Upper lobe of right lung (tissue), 1 donor: ENCODE measurements around the gene CACNA1A. TPM values are rescaled to one million over a fixed set of nuclear protein-coding genes. Genes with fewer than 3 reads are reported as not detected.

ENCODE experiments used
- ATAC-seq: fragments of 200-7000 bp; cut with Tn5 transposase; one replicate; pipeline ENCODE4 v1.9.1; 2020; ENCODE audit warnings: mild to moderate bottlenecking, moderate library complexity
- DNase-seq: peaks from one replicate; pipeline ENCODE4 v3.0.0-alpha.2; 2020
- H3K27ac ChIP-seq: fragments of 200-600 bp; one replicate; pipeline ENCODE4 v1.8.0; 2022
- H3K27me3 ChIP-seq: fragments of 200-600 bp; one replicate; pipeline ENCODE4 v1.8.0; 2022; ENCODE audit warnings: mild to moderate bottlenecking
- H3K36me3 ChIP-seq: fragments of 200-600 bp; one replicate; pipeline ENCODE4 v1.8.0; 2022
- H3K4me1 ChIP-seq: fragments of 200-600 bp; one replicate; pipeline ENCODE4 v1.8.0; 2022
- H3K4me3 ChIP-seq: fragments of 200-600 bp; one replicate; pipeline ENCODE4 v1.8.0; 2022; ENCODE audit warnings: mild to moderate bottlenecking
- H3K9me3 ChIP-seq: fragments of 200-600 bp; one replicate; pipeline ENCODE4 v1.8.0; 2022
- intact Hi-C: fragments of 100-400 bp; cut with DNase I; formaldehyde crosslinking; loops from one replicate; pipeline ENCODE4 v1.11.0; 2022
- total RNA-seq: library from RNA; stranded (reverse); fragmentation: NEBNext Ultra II Directional; extraction: Animal tissue kit (Norgen Biotek cat#: 25700); gene quantifications from one replicate; pipeline ENCODE4 v1.2.1, GENCODE V29; 2021
- TF ChIP-seq, protein P1 (sequence below): fragments of 200-600 bp; IDR thresholded peaks from one replicate; pipeline ENCODE4 v1.8.0; 2022; ENCODE audit warnings: antibody characterized with exemption
- donor health status: DM: no; HTN: yes; CAD: no; lungs with severe emphysema.

Gene CACNA1A
- total RNA-seq, 1 donor from 2014 or later = 0.26 TPM

- peak; percentile 21 for ATAC-seq
- peak overlapping the region; percentile 52 for H3K4me3 ChIP-seq
- no peaks in the 10 kb centered on the region for H3K36me3 ChIP-seq
- H3K27ac ChIP-seq = peak overlapping the region; percentile 96
- intact Hi-C loops = no loop called here
- peak; percentile 86 for DNase-seq
- no peaks in the 10 kb centered on the region for H3K9me3 ChIP-seq
- TF ChIP-seq, protein P1, sequence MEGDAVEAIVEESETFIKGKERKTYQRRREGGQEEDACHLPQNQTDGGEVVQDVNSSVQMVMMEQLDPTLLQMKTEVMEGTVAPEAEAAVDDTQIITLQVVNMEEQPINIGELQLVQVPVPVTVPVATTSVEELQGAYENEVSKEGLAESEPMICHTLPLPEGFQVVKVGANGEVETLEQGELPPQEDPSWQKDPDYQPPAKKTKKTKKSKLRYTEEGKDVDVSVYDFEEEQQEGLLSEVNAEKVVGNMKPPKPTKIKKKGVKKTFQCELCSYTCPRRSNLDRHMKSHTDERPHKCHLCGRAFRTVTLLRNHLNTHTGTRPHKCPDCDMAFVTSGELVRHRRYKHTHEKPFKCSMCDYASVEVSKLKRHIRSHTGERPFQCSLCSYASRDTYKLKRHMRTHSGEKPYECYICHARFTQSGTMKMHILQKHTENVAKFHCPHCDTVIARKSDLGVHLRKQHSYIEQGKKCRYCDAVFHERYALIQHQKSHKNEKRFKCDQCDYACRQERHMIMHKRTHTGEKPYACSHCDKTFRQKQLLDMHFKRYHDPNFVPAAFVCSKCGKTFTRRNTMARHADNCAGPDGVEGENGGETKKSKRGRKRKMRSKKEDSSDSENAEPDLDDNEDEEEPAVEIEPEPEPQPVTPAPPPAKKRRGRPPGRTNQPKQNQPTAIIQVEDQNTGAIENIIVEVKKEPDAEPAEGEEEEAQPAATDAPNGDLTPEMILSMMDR = no peak
- peaks cover 68% of the 10 kb centered on the region for H3K4me1 ChIP-seq
- no peaks in the 10 kb centered on the region for H3K27me3 ChIP-seq
Observed at GRCh38 chr19:13163609-13164342, 342.5 kb downstream of the CACNA1A start.

GRCh38 chr19:13162724-13163608 lies 343.3 kb downstream of the CACNA1A start:
- TF ChIP-seq, protein P1 = no peak
- Histone ChIP-seq H3K4me3 (peak overlapping the region; percentile 52), H3K27ac (peak overlapping the region; percentile 96), H3K27me3 (no peaks in the 10 kb centered on the region), H3K4me1 (peaks cover 61% of the 10 kb centered on the region), H3K36me3 (no peaks in the 10 kb centered on the region), H3K9me3 (no peaks in the 10 kb centered on the region)
- intact Hi-C loops = no loop called here
- ATAC-seq (peak; percentile 88), DNase-seq (peak; percentile 98)

GRCh38 chr19:13160557-13160956 lies 345.7 kb downstream of the CACNA1A start:
- H3K4me1 ChIP-seq = peaks cover 56% of the 10 kb centered on the region
- TF ChIP-seq, protein P1 = no peak
- intact Hi-C loops = no loop called here
- H3K9me3 ChIP-seq = no peaks in the 10 kb centered on the region
- H3K4me3 ChIP-seq = no peak overlapping the region
- no peaks in the 10 kb centered on the region for H3K27me3 ChIP-seq
- H3K36me3 ChIP-seq = no peaks in the 10 kb centered on the region
- H3K27ac ChIP-seq = no peak overlapping the region
- no peak for DNase-seq
- ATAC-seq = no peak

- H3K4me1 ChIP-seq = peaks cover 55% of the 10 kb centered on the region
- no peaks in the 10 kb centered on the region for H3K9me3 ChIP-seq
- no peak overlapping the region for H3K4me3 ChIP-seq
- intact Hi-C loops = no loop called here
- ATAC-seq (no peak), DNase-seq (no peak)
- no peaks in the 10 kb centered on the region for H3K36me3 ChIP-seq
- TF ChIP-seq, protein P1 = no peak
- H3K27me3 ChIP-seq = no peaks in the 10 kb centered on the region
- H3K27ac ChIP-seq = no peak overlapping the region
Observed at GRCh38 chr19:13159713-13160112, 346.6 kb downstream of the CACNA1A start.
